H9 (cell line): ENCODE measurements around the gene ZNF451. TPM values are rescaled to one million over a fixed set of nuclear protein-coding genes. Genes with fewer than 3 reads are reported as not detected.

Experiments used
- DNase-seq: peaks from one replicate; pipeline ENCODE4 v3.0.0-alpha.2; 2017
- H2AFZ ChIP-seq: one replicate; pipeline ENCODE4 v1.6.1; 2013; ENCODE audit warnings: mild to moderate bottlenecking, low read length, control low read depth, moderate library complexity
- H2AK5ac ChIP-seq: 2 replicates; pipeline ENCODE4 v1.6.1; 2013; ENCODE audit warnings: low read length, control low read depth, mixed read lengths; ENCODE audit not compliant: insufficient read length
- H2BK120ac ChIP-seq: one replicate; pipeline ENCODE4 v1.6.1; 2013; ENCODE audit warnings: low read depth, mild to moderate bottlenecking, low read length, control low read depth, inconsistent platforms; ENCODE audit not compliant: poor library complexity, severe bottlenecking
- H2BK12ac ChIP-seq: 2 replicates; pipeline ENCODE4 v1.6.1; 2013; ENCODE audit warnings: low read length, control low read depth, mixed read lengths, low read depth; ENCODE audit not compliant: insufficient read length
- H2BK15ac ChIP-seq: 2 replicates; pipeline ENCODE4 v1.6.1; 2013; ENCODE audit warnings: low read depth, low read length, control low read depth
- H2BK20ac ChIP-seq: one replicate; pipeline ENCODE4 v1.6.1; 2013; ENCODE audit warnings: low read depth, mild to moderate bottlenecking, low read length, control low read depth, inconsistent platforms; ENCODE audit not compliant: poor library complexity, severe bottlenecking
- H2BK5ac ChIP-seq: 2 replicates; pipeline ENCODE4 v1.6.1; 2013; ENCODE audit warnings: low read length, control low read depth, mixed read lengths; ENCODE audit not compliant: insufficient read length
- H3K14ac ChIP-seq: 2 replicates; pipeline ENCODE4 v1.6.1; 2013; ENCODE audit warnings: low read length, control low read depth; ENCODE audit not compliant: insufficient read depth
- H3K18ac ChIP-seq: 2 replicates; pipeline ENCODE4 v1.6.1; 2013; ENCODE audit warnings: low read depth, mild to moderate bottlenecking, mixed read lengths, low read length, control low read depth; ENCODE audit not compliant: insufficient read length
- H3K23ac ChIP-seq: 2 replicates; pipeline ENCODE4 v1.6.1; 2013; ENCODE audit warnings: low read length, control low read depth, mixed read lengths, low read depth; ENCODE audit not compliant: insufficient read length
- H3K23me2 ChIP-seq: 2 replicates; pipeline ENCODE4 v1.6.1; 2013; ENCODE audit warnings: low read depth, mild to moderate bottlenecking, mixed read lengths, low read length, control low read depth; ENCODE audit not compliant: insufficient read length, poor library complexity, severe bottlenecking
- H3K27ac ChIP-seq: 2 replicates; pipeline ENCODE4 v1.5.1; 2013; ENCODE audit warnings: low read length, control low read depth, mixed read lengths, low read depth; ENCODE audit not compliant: insufficient read length
- H3K27me3 ChIP-seq: 2 replicates; pipeline ENCODE4 v1.6.1; 2013; ENCODE audit warnings: low read length, control low read depth, inconsistent platforms; ENCODE audit not compliant: insufficient read depth
- H3K4ac ChIP-seq: 2 replicates; pipeline ENCODE4 v1.6.1; 2013; ENCODE audit warnings: low read depth, mild to moderate bottlenecking, control low read depth, inconsistent platforms, low read length, moderate library complexity
- H3K4me1 ChIP-seq: 2 replicates; pipeline ENCODE4 v1.6.1; 2013; ENCODE audit warnings: low read length, control low read depth, inconsistent platforms; ENCODE audit not compliant: insufficient read depth
- H3K4me2 ChIP-seq: 2 replicates; pipeline ENCODE4 v1.6.1; 2013; ENCODE audit warnings: low read length, control low read depth, mixed read lengths; ENCODE audit not compliant: insufficient read length, insufficient read depth
- H3K56ac ChIP-seq: 2 replicates; pipeline ENCODE4 v1.6.1; 2013; ENCODE audit warnings: low read depth, mild to moderate bottlenecking, mixed read lengths, low read length, control low read depth; ENCODE audit not compliant: insufficient read length
- H3K79me1 ChIP-seq: 2 replicates; pipeline ENCODE4 v1.6.1; 2013; ENCODE audit warnings: low read depth, mild to moderate bottlenecking, moderate library complexity, low read length, control low read depth, inconsistent platforms; ENCODE audit not compliant: insufficient read depth, poor library complexity, severe bottlenecking
- H3K79me2 ChIP-seq: 2 replicates; pipeline ENCODE4 v1.6.1; 2013; ENCODE audit warnings: low read length, control low read depth, inconsistent platforms; ENCODE audit not compliant: insufficient read depth
- H3K9ac ChIP-seq: 2 replicates; pipeline ENCODE4 v1.6.1; 2013; ENCODE audit warnings: low read length, control low read depth, mixed read lengths; ENCODE audit not compliant: insufficient read length; ENCODE audit errors: extremely low read depth
- H3K9me3 ChIP-seq: one replicate; pipeline ENCODE4 v1.6.1; 2013; ENCODE audit warnings: low read depth, low read length, inconsistent platforms; ENCODE audit not compliant: control insufficient read depth
- H3T11ph ChIP-seq: one replicate; pipeline ENCODE4 v1.6.1; 2013; ENCODE audit warnings: mild to moderate bottlenecking, low read length, control low read depth, inconsistent platforms
- H4K20me1 ChIP-seq: one replicate; pipeline ENCODE4 v1.6.1; 2013; ENCODE audit not compliant: control insufficient read depth, insufficient read length, insufficient read depth
- H4K5ac ChIP-seq: 2 replicates; pipeline ENCODE4 v1.6.1; 2013; ENCODE audit warnings: low read depth, mild to moderate bottlenecking, mixed read lengths, low read length, control low read depth; ENCODE audit not compliant: insufficient read length
- H4K8ac ChIP-seq: replicated peaks from 2 replicates; pipeline ENCODE4 v1.6.1; 2013; ENCODE audit warnings: low read length, control low read depth, mixed read lengths, low read depth; ENCODE audit not compliant: insufficient read length
- H4K91ac ChIP-seq: 2 replicates; pipeline ENCODE4 v1.6.1; 2013; ENCODE audit warnings: low read depth, mild to moderate bottlenecking, moderate library complexity, mixed read lengths, low read length, control low read depth; ENCODE audit not compliant: insufficient read length
- H3K27ac Mint-ChIP-seq, 3 experiments: 2 replicates in 2 of 3; 3 replicates in 1 of 3; pipeline ENCODE4 v1.8.0; 2020 to 2021; ENCODE audit warnings: mixed read lengths in 3 of 3, mild to moderate bottlenecking in 1 of 3, moderate library complexity in 1 of 3
- H3K27me3 Mint-ChIP-seq: 2 replicates; pipeline ENCODE4 v1.8.0; 2021; ENCODE audit warnings: low read depth, mild to moderate bottlenecking, moderate library complexity, mixed read lengths
- H3K36me3 Mint-ChIP-seq, 3 experiments: 2 replicates in 2 of 3; 3 replicates in 1 of 3; pipeline ENCODE4 v1.8.0; 2020 to 2021; ENCODE audit warnings: low read depth in 3 of 3, mixed read lengths in 3 of 3; ENCODE audit not compliant: insufficient read depth in 1 of 3
- H3K4me1 Mint-ChIP-seq, 2 experiments: 2 replicates each; pipeline ENCODE4 v1.8.0; 2020; ENCODE audit warnings: mixed read lengths in 2 of 2
- H3K4me3 Mint-ChIP-seq, 2 experiments: 2 replicates in 1 of 2; 3 replicates in 1 of 2; pipeline ENCODE4 v1.8.0; 2020 to 2021; ENCODE audit warnings: mild to moderate bottlenecking in 2 of 2, mixed read lengths in 2 of 2, moderate library complexity in 1 of 2
- H3K9me3 Mint-ChIP-seq, 2 experiments: 2 replicates in 1 of 2; 3 replicates in 1 of 2; pipeline ENCODE4 v1.8.0; 2020; ENCODE audit warnings: mild to moderate bottlenecking in 2 of 2, mixed read lengths in 2 of 2, moderate library complexity in 1 of 2
- CTCF ChIP-seq: fragments of 200-600 bp; sonication (generic); conservative IDR thresholded peaks from 3 replicates; pipeline ENCODE4 v1.8.0; 2021; ENCODE audit warnings: antibody characterized with exemption, mild to moderate bottlenecking
- WGBS: extraction: QIAGEN DNeasy Blood & Tissue Kit; methylation state at CpG from one replicate; pipeline ENCODE4 v1.1.7; 2013; ENCODE audit warnings: missing lambda C conversion rate, low lambda C conversion rate, mixed read lengths; ENCODE audit not compliant: insufficient read length; ENCODE audit errors: extremely low coverage; 5-methylcytosine and 5-hydroxymethylcytosine counted together
- total RNA-seq: library from RNA; stranded (reverse); gene quantifications from 2 replicates; pipeline ENCODE4 v1.2.1, GENCODE V29; 2021

ZNF451 gene
- total RNA-seq, 1 experiment from 2014 or later, result 71.2 TPM

- H3K9me3 ChIP-seq, result no peaks in the 10 kb centered on the region
- H3K14ac ChIP-seq, result no peak overlapping the region
- H2AFZ ChIP-seq, result no peak overlapping the region
- H3K79me1 ChIP-seq, result no peaks in the 10 kb centered on the region
- H4K20me1 ChIP-seq, result no peaks in the 10 kb centered on the region
- H3K18ac ChIP-seq, result no peak overlapping the region
- H4K91ac ChIP-seq, result no peak overlapping the region
- no peak overlapping the region for H2BK5ac ChIP-seq
- no peak overlapping the region for H2BK12ac ChIP-seq
- H4K8ac ChIP-seq, result no peak overlapping the region
- H3T11ph ChIP-seq, result no peak overlapping the region
- Mint-ChIP-seq H3K9me3 (no peaks in the 10 kb centered on the region), H3K4me1 (no peaks in the 10 kb centered on the region), H3K4me3 (no peak overlapping the region), H3K36me3 (peaks cover 9 to 43% (median 43%) of the 10 kb centered on the region in 3 experiments), H3K27me3 (no peaks in the 10 kb centered on the region), H3K27ac (no peak overlapping the region)
- no peak for DNase-seq
- no peak overlapping the region for H2BK20ac ChIP-seq
- H3K23ac ChIP-seq, result no peak overlapping the region
- H3K27me3 ChIP-seq, result no peaks in the 10 kb centered on the region
- H3K9ac ChIP-seq, result no peak overlapping the region
- H3K56ac ChIP-seq, result no peak overlapping the region
- no peak overlapping the region for H2BK120ac ChIP-seq
- H3K79me2 ChIP-seq, result no peaks in the 10 kb centered on the region
- no peak overlapping the region for H4K5ac ChIP-seq
- no peaks in the 10 kb centered on the region for H3K23me2 ChIP-seq
- TF ChIP-seq CTCF, result no peak
- H3K4me1 ChIP-seq, result no peaks in the 10 kb centered on the region
- H2BK15ac ChIP-seq, result no peak overlapping the region
- H2AK5ac ChIP-seq, result no peak overlapping the region
- H3K27ac ChIP-seq, result no peak overlapping the region
- no peak overlapping the region for H3K4ac ChIP-seq
- WGBS, result no CpG with 5 or more reads among the region's 1 CpG
- no peak overlapping the region for H3K4me2 ChIP-seq
These were observed 53.7 kb downstream of the ZNF451 start for GRCh38 chr6:57143690-57144089.
